Body of pancreas (tissue), 4 donors: Measurements from ENCODE around the gene CD8A. TPM values are rescaled to one million over a fixed set of nuclear protein-coding genes. Genes with fewer than 3 reads are reported as not detected.

ENCODE experiments used
- ATAC-seq: fragments of 150-250 bp; one replicate; pipeline ENCODE4 v1.9.1; 2016
- DNase-seq, 4 donors: peaks; one replicate each; pipeline ENCODE4 v3.0.0-alpha.2; 2019
- H3K27ac ChIP-seq, 4 donors: fragments of 200-600 bp; sonication (generic); 1 replicate in 3 of 4; 2 replicates in 1 of 4; pipeline versions ENCODE4 v1.5.1 to v1.6.1; 2016 to 2019; ENCODE audit warnings: mild to moderate bottlenecking in 1 of 4, mixed read lengths in 1 of 4, moderate library complexity in 1 of 4
- H3K27me3 ChIP-seq, 2 donors: fragments of 200-600 bp; sonication (generic); one replicate each; pipeline ENCODE4 v1.6.0; 2016; ENCODE audit warnings: mild to moderate bottlenecking in 1 of 2
- H3K36me3 ChIP-seq, 2 donors: fragments of 200-600 bp; sonication (generic); replicated peaks in 1 of 2; 2 replicates each; pipeline ENCODE4 v1.5.1; 2016; ENCODE audit warnings: low read depth in 2 of 2; ENCODE audit not compliant: insufficient read depth in 1 of 2
- H3K4me1 ChIP-seq: fragments of 200-600 bp; sonication (generic); one replicate; pipeline ENCODE4 v1.6.0; 2016
- H3K4me3 ChIP-seq, 2 donors: fragments of 200-600 bp; sonication (generic); 1 replicate in 1 of 2; 2 replicates in 1 of 2; pipeline ENCODE4 v1.5.1; 2016 to 2019
- H3K9me3 ChIP-seq, 3 donors: fragments of 200-600 bp; sonication (generic); 1 replicate in 2 of 3; 2 replicates in 1 of 3; pipeline ENCODE4 v1.5.1; 2016
- POLR2A ChIP-seq, 3 donors: fragments of 450-650 bp; IDR thresholded peaks; one replicate each; pipeline ENCODE4 v1.6.1; 2016; ENCODE audit warnings: antibody characterized with exemption in 3 of 3, mild to moderate bottlenecking in 2 of 3
- WGBS, 2 donors: methylation state at CpG; one replicate each; pipeline ENCODE4 v1.1.5; 2017; 5-methylcytosine and 5-hydroxymethylcytosine counted together
- intact Hi-C: fragments of 100-400 bp; cut with DNase I; formaldehyde crosslinking; loops from one replicate; pipeline ENCODE4 v1.15.1; 2023
- total RNA-seq, 2 donors: library from RNA; depleted of rRNA; stranded (reverse); fragments of >200 nt; gene quantifications; one replicate each; pipeline ENCODE4 v1.1.0, GENCODE V29; 2016
- TF ChIP-seq, protein P1 (sequence below), 7 experiments: fragments of 450-650 bp in 4 of 7; fragments of 200-600 bp in 3 of 7; sonication (generic) in 3 of 7; IDR thresholded peaks; one replicate each; pipeline ENCODE4 v1.5.1; 2016 to 2019; ENCODE audit warnings: antibody characterized with exemption in 7 of 7

The CD8A gene
- total RNA-seq, 2 donors from 2014 or later: 1.8 to 2.0 TPM

- intact Hi-C loops: no loop called here
- H3K27me3 ChIP-seq: peaks cover 0 to 17% of the 10 kb centered on the region in 2 donors
Measured at GRCh38 chr2:86794861-86795260, 4.1 kb upstream of the CD8A start.

DNA sequence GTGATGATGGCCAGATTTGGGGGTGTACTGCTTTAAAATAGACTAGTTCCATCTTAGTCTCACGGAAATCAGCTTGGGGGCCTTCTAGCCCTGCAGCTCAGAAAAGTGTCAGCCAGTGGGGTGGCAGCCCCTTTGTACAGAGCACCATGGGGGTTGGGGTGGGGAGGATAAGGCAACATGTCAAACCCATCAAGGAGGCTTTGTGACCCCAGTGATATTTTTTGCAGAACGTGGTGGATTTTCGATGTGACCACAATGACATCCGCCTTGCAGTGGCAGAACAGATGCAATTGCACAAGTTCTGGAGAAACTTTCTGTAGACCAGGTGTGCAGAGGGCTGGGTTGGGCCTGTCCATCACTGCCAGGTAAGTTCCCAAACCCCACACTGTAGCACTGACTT, 3.0 kb upstream of the CD8A start:
- DNase-seq (no peak), ATAC-seq (no peak)
- Histone ChIP-seq H3K36me3 (no peaks in the 10 kb centered on the region), H3K9me3 (peaks cover 0 to 12% (median 0%) of the 10 kb centered on the region in 3 donors), H3K4me3 (no peak overlapping the region), H3K4me1 (peaks cover 27% of the 10 kb centered on the region), H3K27ac (no peak overlapping the region), H3K27me3 (peaks cover 0 to 22% of the 10 kb centered on the region in 2 donors)
- TF ChIP-seq, protein P1, sequence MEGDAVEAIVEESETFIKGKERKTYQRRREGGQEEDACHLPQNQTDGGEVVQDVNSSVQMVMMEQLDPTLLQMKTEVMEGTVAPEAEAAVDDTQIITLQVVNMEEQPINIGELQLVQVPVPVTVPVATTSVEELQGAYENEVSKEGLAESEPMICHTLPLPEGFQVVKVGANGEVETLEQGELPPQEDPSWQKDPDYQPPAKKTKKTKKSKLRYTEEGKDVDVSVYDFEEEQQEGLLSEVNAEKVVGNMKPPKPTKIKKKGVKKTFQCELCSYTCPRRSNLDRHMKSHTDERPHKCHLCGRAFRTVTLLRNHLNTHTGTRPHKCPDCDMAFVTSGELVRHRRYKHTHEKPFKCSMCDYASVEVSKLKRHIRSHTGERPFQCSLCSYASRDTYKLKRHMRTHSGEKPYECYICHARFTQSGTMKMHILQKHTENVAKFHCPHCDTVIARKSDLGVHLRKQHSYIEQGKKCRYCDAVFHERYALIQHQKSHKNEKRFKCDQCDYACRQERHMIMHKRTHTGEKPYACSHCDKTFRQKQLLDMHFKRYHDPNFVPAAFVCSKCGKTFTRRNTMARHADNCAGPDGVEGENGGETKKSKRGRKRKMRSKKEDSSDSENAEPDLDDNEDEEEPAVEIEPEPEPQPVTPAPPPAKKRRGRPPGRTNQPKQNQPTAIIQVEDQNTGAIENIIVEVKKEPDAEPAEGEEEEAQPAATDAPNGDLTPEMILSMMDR (IDR thresholded peaks at IDR 0.05): no peak
- no peak for TF ChIP-seq POLR2A (IDR thresholded peaks at IDR 0.05)
- intact Hi-C loops: no loop called here
- WGBS, 2 donors: 70 to 89% methylated on average over 4 of the region's 4 CpGs

More at GRCh38 chr2:86794861-86795260, 4.1 kb upstream of the CD8A start:
- Histone ChIP-seq H3K4me3 (no peak overlapping the region), H3K4me1 (peaks cover 16% of the 10 kb centered on the region), H3K9me3 (peaks cover 0 to 12% (median 0%) of the 10 kb centered on the region in 3 donors), H3K36me3 (no peaks in the 10 kb centered on the region), H3K27ac (no peak overlapping the region)
- 72 to 76% methylated on average over 2 of the region's 2 CpGs for WGBS, 2 donors
- TF ChIP-seq POLR2A (IDR thresholded peaks at IDR 0.05): no peak
- TF ChIP-seq, protein P1 (IDR thresholded peaks at IDR 0.05): no peak
- no peak for DNase-seq
- no peak for ATAC-seq

DNA sequence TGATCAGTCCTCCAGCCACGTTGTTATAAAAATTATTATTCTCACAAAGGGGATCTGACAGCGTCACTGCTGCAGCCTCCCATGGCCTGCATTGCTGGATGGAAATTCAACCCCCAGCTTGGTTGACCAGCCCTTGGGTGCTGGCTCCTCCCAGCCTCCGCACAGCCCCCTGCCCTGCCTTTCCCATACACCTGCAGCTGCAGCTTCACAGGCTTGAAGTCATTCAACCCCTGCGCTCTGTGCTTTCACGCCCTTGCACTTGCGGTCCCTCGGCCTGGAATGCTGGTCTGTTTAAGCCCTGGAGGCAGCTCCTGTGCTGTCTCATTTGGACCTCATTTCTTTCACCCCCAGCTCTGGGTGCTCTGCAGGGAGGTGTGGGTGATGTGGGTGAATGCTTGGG, 860 bp upstream of the CD8A start:
- H3K4me3 ChIP-seq: no peak overlapping the region
- intact Hi-C loops: no loop called here
- no peak for ATAC-seq
- H3K36me3 ChIP-seq: no peaks in the 10 kb centered on the region
- H3K27ac ChIP-seq: no peak overlapping the region
- peaks cover 0 to 22% of the 10 kb centered on the region in 2 donors for H3K27me3 ChIP-seq
- DNase-seq: no peak
- peaks cover 0 to 4% (median 0%) of the 10 kb centered on the region in 3 donors for H3K9me3 ChIP-seq
- WGBS, 2 donors: 38 to 50% methylated on average over 7 of the region's 7 CpGs
- no peak for TF ChIP-seq POLR2A (IDR thresholded peaks at IDR 0.05)
- TF ChIP-seq, protein P1 (IDR thresholded peaks at IDR 0.05): no peak
- H3K4me1 ChIP-seq: peaks cover 28% of the 10 kb centered on the region

- WGBS, 2 donors: 8 to 23% methylated on average over 16 to 39 of the region's 40 CpGs
- no peak for TF ChIP-seq POLR2A (IDR thresholded peaks at IDR 0.05)
- TF ChIP-seq, protein P1 (IDR thresholded peaks at IDR 0.05): no peak
- intact Hi-C loops: no loop called here
- Histone ChIP-seq H3K4me1 (peaks cover 28% of the 10 kb centered on the region), H3K27ac (no peak overlapping the region), H3K27me3 (peaks cover 0 to 22% of the 10 kb centered on the region in 2 donors), H3K36me3 (no peaks in the 10 kb centered on the region), H3K9me3 (no peaks in the 10 kb centered on the region), H3K4me3 (no peak overlapping the region)
- ATAC-seq (peak; percentile 33), DNase-seq (peak in 2 of 4 donors; percentile 19 to 23)
Measured at GRCh38 chr2:86790134-86790675, 508 bp downstream of the CD8A start.

DNA sequence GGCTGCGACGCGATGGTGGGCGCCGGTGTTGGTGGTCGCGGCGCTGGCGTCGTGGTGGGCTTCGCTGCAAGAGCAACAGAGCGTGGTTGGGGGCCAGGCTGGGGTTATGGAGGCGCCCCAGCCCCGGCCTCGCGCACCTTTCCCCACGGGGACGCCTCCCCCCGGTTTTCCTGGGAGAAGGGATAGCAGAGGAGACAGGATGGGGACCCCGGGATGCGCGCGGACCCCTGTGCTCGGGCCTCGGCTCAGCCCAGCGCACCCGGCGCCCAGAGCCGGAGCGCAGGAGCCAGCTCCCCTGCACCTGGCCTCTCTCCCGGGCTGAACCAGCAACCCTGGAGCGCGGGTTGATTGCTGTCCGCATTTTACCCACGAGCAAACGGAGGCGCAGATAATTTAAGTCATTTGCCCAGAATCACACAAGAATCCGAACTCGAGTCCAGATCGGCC, 1.0 kb downstream of the CD8A start:
- TF ChIP-seq, protein P1 (IDR thresholded peaks at IDR 0.05): no peak
- no peak for TF ChIP-seq POLR2A (IDR thresholded peaks at IDR 0.05)
- peaks cover 0 to 22% of the 10 kb centered on the region in 2 donors for H3K27me3 ChIP-seq
- no peaks in the 10 kb centered on the region for H3K9me3 ChIP-seq
- H3K4me3 ChIP-seq: no peak overlapping the region
- intact Hi-C loops: no loop called here
- DNase-seq (no peak), ATAC-seq (no peak)
- H3K4me1 ChIP-seq: peaks cover 28% of the 10 kb centered on the region
- H3K36me3 ChIP-seq: no peaks in the 10 kb centered on the region
- no peak overlapping the region for H3K27ac ChIP-seq
- WGBS, 2 donors: 5 to 18% methylated on average over 21 to 39 of the region's 40 CpGs
